Measurements from ENCODE around the gene GALNT16.
"Not testable (repeated sequence)": the region's sequence is repeated elsewhere in the genome, so short reads cannot be mapped to it uniquely, and the experiment has no call there.

The GALNT16 gene

GRCh38 chr14:69259527-69260189 is at the start of gene GALNT16:
Gene GALNT16 (plus strand): TSS chr14:69260158. CDS start chr14:69260291, 133 bp downstream.
- no peak for TF ChIP-seq CTCF (conservative IDR thresholded peaks at IDR 0.05; ENCODE audit: low read depth, low read length)
- H3K4me3 ChIP-seq (ENCODE audit: low read depth, low read length), result peak within 1 kb of the TSS; percentile 54
- peak; percentile 19 for DNase-seq (ENCODE audit: low read depth)

- no peak overlapping the region for H3K4me3 ChIP-seq (ENCODE audit: low read depth, low read length)
- DNase-seq (ENCODE audit: low read depth), result peak; percentile 70
- TF ChIP-seq CTCF (conservative IDR thresholded peaks at IDR 0.05; ENCODE audit: low read depth, low read length), result no peak
These were observed 45.6 kb upstream of the GALNT16 start for GRCh38 chr14:69214393-69214792.

- not testable (repeated sequence) for H3K4me3 ChIP-seq (ENCODE audit: low read depth, low read length); DNase-seq (ENCODE audit: low read depth)
These were observed 42.3 kb upstream of the GALNT16 start for GRCh38 chr14:69217663-69218062.

- H3K4me3 ChIP-seq (ENCODE audit: low read depth, low read length), result no peak overlapping the region
- DNase-seq (ENCODE audit: low read depth), result no peak
- TF ChIP-seq CTCF (conservative IDR thresholded peaks at IDR 0.05; ENCODE audit: low read depth, low read length), result no peak
These were observed 35.0 kb upstream of the GALNT16 start for GRCh38 chr14:69224946-69225345.

GRCh38 chr14:69226178-69226577 is 33.8 kb upstream of the GALNT16 start:
- H3K4me3 ChIP-seq (ENCODE audit: low read depth, low read length), result no peak overlapping the region
- TF ChIP-seq CTCF (conservative IDR thresholded peaks at IDR 0.05; ENCODE audit: low read depth, low read length), result no peak
- no peak for DNase-seq (ENCODE audit: low read depth)

GRCh38 chr14:69226736-69227135 is 33.2 kb upstream of the GALNT16 start:
- no peak for DNase-seq (ENCODE audit: low read depth)
- no peak for TF ChIP-seq CTCF (conservative IDR thresholded peaks at IDR 0.05; ENCODE audit: low read depth, low read length)
- no peak overlapping the region for H3K4me3 ChIP-seq (ENCODE audit: low read depth, low read length)

- no peak for TF ChIP-seq CTCF (conservative IDR thresholded peaks at IDR 0.05; ENCODE audit: low read depth, low read length)
- no peak overlapping the region for H3K4me3 ChIP-seq (ENCODE audit: low read depth, low read length)
- DNase-seq (ENCODE audit: low read depth), result no peak
These were observed 28.5 kb upstream of the GALNT16 start for GRCh38 chr14:69231486-69231885.
